HepG2 (cell line): ENCODE data around the gene SLC22A23. TPM values are rescaled to one million over a fixed set of nuclear protein-coding genes. Genes with fewer than 3 reads are reported as not detected.

Experiments used
- GFI1 ChIP-seq: sonication (generic); formaldehyde crosslinking; IDR thresholded peaks from 2 replicates; pipeline ENCODE4 v1.5.0; 2020; ENCODE audit warnings: missing genetic modification reagents, mild to moderate bottlenecking, borderline replicate concordance
- HOXA7 ChIP-seq: sonication (generic); formaldehyde crosslinking; IDR thresholded peaks from 2 replicates; pipeline ENCODE4 v1.8.1; 2022; ENCODE audit warnings: mild to moderate bottlenecking, missing genetic modification reagents, moderate library complexity
- KAT2B ChIP-seq: fragments of 150-350 bp; IDR thresholded peaks from 2 replicates; pipeline ENCODE4 v1.6.1; 2014; ENCODE audit warnings: low read depth, low read length, borderline replicate concordance
- MEIS1 ChIP-seq: sonication (generic); formaldehyde crosslinking; IDR thresholded peaks from 2 replicates; pipeline ENCODE4 v1.9.0; 2021; ENCODE audit warnings: mild to moderate bottlenecking, missing genetic modification reagents, moderate library complexity, borderline replicate concordance
- MIXL1 ChIP-seq: IDR thresholded peaks from 2 replicates; pipeline ENCODE4 v1.6.1; 2016
- NFIC ChIP-seq: IDR thresholded peaks from 2 replicates; pipeline ENCODE4 v1.6.1; 2012; ENCODE audit warnings: mild to moderate bottlenecking, low read length, inconsistent platforms
- PAF1 ChIP-seq: IDR thresholded peaks from 2 replicates; pipeline ENCODE4 v1.6.1; 2016; ENCODE audit warnings: missing genetic modification reagents, missing compliant biosample characterization
- RBM22 ChIP-seq: fragments of 200-400 bp; formaldehyde crosslinking; optimal IDR thresholded peaks from 2 replicates; pipeline ENCODE3; 2017; ENCODE audit warnings: mild to moderate bottlenecking, low read length, moderate library complexity
- SIN3B ChIP-seq: fragments of 150-350 bp; IDR thresholded peaks from 2 replicates; pipeline ENCODE4 v1.6.1; 2014; ENCODE audit warnings: low read length
- SKI ChIP-seq: fragments of 450-650 bp; IDR thresholded peaks from one replicate; pipeline ENCODE4 v1.6.1; 2018; ENCODE audit warnings: mild to moderate bottlenecking; ENCODE audit not compliant: partially characterized antibody
- SNAPC2 ChIP-seq: sonication (generic); formaldehyde crosslinking; IDR thresholded peaks from 2 replicates; pipeline ENCODE4 v1.8.1; 2022; ENCODE audit warnings: mild to moderate bottlenecking, missing genetic modification reagents
- ZBTB38 ChIP-seq: sonication (generic); formaldehyde crosslinking; IDR thresholded peaks from 2 replicates; pipeline ENCODE4 v1.5.1; 2020; ENCODE audit warnings: mild to moderate bottlenecking, missing genetic modification reagents
- ZFP36L2 ChIP-seq: sonication (generic); formaldehyde crosslinking; IDR thresholded peaks from 2 replicates; pipeline ENCODE4 v1.4.0; 2020; ENCODE audit warnings: missing genetic modification reagents
- ZMAT3 ChIP-seq: sonication (generic); formaldehyde crosslinking; conservative IDR thresholded peaks from 2 replicates; pipeline ENCODE4 v1.7.0; 2021; ENCODE audit warnings: missing genetic modification reagents
- ZNF20 ChIP-seq: sonication (generic); formaldehyde crosslinking; IDR thresholded peaks from 2 replicates; pipeline ENCODE4 v1.4.0; 2020; ENCODE audit warnings: mild to moderate bottlenecking, moderate library complexity, missing genetic modification reagents
- ZNF382 ChIP-seq: sonication (generic); formaldehyde crosslinking; IDR thresholded peaks from 2 replicates; pipeline ENCODE4 v1.5.0; 2020; ENCODE audit warnings: missing genetic modification reagents, mild to moderate bottlenecking, borderline replicate concordance
- ZNF430 ChIP-seq: sonication (generic); formaldehyde crosslinking; IDR thresholded peaks from 2 replicates; pipeline ENCODE4 v1.9.0; 2021; ENCODE audit warnings: mild to moderate bottlenecking, missing genetic modification reagents
- polyA plus RNA-seq, 8 experiments: library from polyadenylated mRNA; depleted of rRNA in 3 of 8; stranded (reverse) in 7 of 8; unstranded in 1 of 8; fragments of >200 nt; fragmentation: Illumina TruSeq in 4 of 8; extraction: Trizol in 4 of 8; gene quantifications; 2 replicates each; pipeline versions ENCODE4 v1.2.1 to v1.2.3, GENCODE V29; 2011 to 2016; ENCODE audit warnings: low read depth in 4 of 8, missing spikeins in 1 of 8, mixed read lengths in 1 of 8; ENCODE audit not compliant: insufficient read depth in 1 of 8
- total RNA-seq, 5 experiments: library from RNA; depleted of rRNA; stranded (reverse); fragments of >200 nt; fragmentation: Illumina TruSeq; extraction: Trizol; gene quantifications; 2 replicates each; pipeline ENCODE4 v1.2.3, GENCODE V29; 2016; ENCODE audit warnings: low read depth in 1 of 5
- TF ChIP-seq, protein P1 (sequence below): sonication (generic); formaldehyde crosslinking; conservative IDR thresholded peaks from 2 replicates; pipeline ENCODE4 v1.8.0; 2022; ENCODE audit warnings: mild to moderate bottlenecking, moderate library complexity, missing genetic modification reagents
- TF ChIP-seq, protein P2 (sequence below): sonication (generic); formaldehyde crosslinking; IDR thresholded peaks from 2 replicates; pipeline ENCODE4 v1.8.0; 2022; ENCODE audit warnings: missing genetic modification reagents, low read depth, mild to moderate bottlenecking, borderline replicate concordance
- TF ChIP-seq, protein P3 (sequence below): sonication (generic); formaldehyde crosslinking; IDR thresholded peaks from 2 replicates; pipeline ENCODE4 v1.4.0; 2020; ENCODE audit warnings: missing genetic modification reagents, borderline replicate concordance
- TF ChIP-seq, protein P4 (sequence below): sonication (generic); formaldehyde crosslinking; IDR thresholded peaks from 2 replicates; pipeline ENCODE4 v1.4.0; 2020; ENCODE audit warnings: missing genetic modification reagents, borderline replicate concordance

SLC22A23 gene
- total and polyA plus RNA-seq, 2 of the 13 experiments (the other 11 are each of a cell fraction or from before 2014, with no cell fraction given), result 11.8 to 17.5 TPM

DNA sequence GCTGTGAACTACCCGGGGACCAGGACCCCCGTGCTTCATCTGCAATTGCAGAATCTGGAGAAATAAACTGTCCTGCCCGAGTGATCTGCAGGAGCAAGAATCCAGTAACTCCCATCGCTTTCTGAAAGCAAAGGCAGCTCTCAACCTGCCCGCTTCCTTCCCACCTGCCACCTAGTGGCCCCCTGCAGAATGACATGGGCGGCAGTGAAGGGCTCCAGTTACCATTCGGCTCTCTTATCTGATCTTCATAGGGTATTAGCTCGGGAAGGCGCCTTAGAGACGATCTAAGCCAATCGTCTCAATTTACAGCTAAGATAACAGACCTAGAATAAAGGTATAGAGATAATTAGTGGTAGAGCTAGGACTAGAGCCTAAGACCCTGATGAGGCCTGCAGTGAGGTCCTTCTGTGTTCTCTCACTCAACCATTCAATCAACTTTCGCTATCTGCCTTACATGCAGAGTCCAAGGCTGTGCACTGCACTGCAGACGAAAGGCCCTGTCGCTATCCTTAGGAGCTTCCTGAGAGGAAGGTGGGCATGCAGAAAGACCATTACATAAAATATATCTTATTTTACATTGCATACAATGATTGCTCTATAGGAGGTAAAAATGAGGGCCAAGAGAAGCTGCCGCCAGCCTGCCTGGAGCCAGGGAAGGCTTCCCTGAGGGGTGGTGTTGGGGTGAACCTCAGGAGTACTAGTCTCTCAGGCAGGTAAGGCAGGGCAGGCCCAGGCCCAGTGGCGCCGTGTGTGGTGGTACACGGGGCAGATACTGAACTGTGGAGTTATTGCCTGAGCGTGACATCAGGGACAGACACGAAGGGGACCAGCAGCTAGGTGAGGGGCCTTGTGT lies 205.2 kb downstream of the SLC22A23 start (continued):
- TF ChIP-seq, protein P1, sequence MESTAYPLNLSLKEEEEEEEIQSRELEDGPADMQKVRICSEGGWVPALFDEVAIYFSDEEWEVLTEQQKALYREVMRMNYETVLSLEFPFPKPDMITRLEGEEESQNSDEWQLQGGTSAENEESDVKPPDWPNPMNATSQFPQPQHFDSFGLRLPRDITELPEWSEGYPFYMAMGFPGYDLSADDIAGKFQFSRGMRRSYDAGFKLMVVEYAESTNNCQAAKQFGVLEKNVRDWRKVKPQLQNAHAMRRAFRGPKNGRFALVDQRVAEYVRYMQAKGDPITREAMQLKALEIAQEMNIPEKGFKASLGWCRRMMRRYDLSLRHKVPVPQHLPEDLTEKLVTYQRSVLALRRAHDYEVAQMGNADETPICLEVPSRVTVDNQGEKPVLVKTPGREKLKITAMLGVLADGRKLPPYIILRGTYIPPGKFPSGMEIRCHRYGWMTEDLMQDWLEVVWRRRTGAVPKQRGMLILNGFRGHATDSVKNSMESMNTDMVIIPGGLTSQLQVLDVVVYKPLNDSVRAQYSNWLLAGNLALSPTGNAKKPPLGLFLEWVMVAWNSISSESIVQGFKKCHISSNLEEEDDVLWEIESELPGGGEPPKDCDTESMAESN (CRISPR knock-in tag), result no peak
- no peak for TF ChIP-seq SIN3B
- TF ChIP-seq PAF1, result no peak
- no peak for TF ChIP-seq SKI
- no peak for TF ChIP-seq MEIS1
- no peak for TF ChIP-seq GFI1
- TF ChIP-seq, protein P2, sequence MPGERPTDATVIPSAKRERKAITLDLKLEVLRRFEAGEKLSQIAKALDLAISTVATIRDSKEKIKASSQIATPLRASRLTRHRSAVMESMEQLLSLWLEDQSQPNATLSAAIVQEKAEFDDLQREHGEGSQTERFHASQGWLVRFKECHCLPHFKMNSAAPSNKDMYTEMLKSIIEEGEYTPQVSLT (CRISPR knock-in tag), result no peak
- TF ChIP-seq NFIC, result no peak
- TF ChIP-seq MIXL1 (CRISPR knock-in tag), result 0 out of 2 replicates have a peak, but pooled peaks have one; percentile 44
- TF ChIP-seq, protein P3, sequence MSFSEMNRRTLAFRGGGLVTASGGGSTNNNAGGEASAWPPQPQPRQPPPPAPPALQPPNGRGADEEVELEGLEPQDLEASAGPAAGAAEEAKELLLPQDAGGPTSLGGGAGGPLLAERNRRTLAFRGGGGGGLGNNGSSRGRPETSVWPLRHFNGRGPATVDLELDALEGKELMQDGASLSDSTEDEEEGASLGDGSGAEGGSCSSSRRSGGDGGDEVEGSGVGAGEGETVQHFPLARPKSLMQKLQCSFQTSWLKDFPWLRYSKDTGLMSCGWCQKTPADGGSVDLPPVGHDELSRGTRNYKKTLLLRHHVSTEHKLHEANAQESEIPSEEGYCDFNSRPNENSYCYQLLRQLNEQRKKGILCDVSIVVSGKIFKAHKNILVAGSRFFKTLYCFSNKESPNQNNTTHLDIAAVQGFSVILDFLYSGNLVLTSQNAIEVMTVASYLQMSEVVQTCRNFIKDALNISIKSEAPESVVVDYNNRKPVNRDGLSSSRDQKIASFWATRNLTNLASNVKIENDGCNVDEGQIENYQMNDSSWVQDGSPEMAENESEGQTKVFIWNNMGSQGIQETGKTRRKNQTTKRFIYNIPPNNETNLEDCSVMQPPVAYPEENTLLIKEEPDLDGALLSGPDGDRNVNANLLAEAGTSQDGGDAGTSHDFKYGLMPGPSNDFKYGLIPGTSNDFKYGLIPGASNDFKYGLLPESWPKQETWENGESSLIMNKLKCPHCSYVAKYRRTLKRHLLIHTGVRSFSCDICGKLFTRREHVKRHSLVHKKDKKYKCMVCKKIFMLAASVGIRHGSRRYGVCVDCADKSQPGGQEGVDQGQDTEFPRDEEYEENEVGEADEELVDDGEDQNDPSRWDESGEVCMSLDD (CRISPR knock-in tag), result no peak
- no peak for TF ChIP-seq ZNF430
- no peak for TF ChIP-seq ZFP36L2 (CRISPR knock-in tag)
- no peak for TF ChIP-seq KAT2B
- TF ChIP-seq ZNF382, result no peak
- TF ChIP-seq SNAPC2 (CRISPR knock-in tag), result no peak
- TF ChIP-seq, protein P4, sequence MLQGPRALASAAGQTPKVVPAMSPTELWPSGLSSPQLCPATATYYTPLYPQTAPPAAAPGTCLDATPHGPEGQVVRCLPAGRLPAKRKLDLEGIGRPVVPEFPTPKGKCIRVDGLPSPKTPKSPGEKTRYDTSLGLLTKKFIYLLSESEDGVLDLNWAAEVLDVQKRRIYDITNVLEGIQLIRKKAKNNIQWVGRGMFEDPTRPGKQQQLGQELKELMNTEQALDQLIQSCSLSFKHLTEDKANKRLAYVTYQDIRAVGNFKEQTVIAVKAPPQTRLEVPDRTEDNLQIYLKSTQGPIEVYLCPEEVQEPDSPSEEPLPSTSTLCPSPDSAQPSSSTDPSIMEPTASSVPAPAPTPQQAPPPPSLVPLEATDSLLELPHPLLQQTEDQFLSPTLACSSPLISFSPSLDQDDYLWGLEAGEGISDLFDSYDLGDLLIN (CRISPR knock-in tag), result no peak
- no peak for TF ChIP-seq HOXA7 (CRISPR knock-in tag)
- TF ChIP-seq RBM22, result no peak
- TF ChIP-seq ZNF20 (CRISPR knock-in tag), result no peak
- TF ChIP-seq ZMAT3, result no peak
- TF ChIP-seq ZBTB38, result peak; percentile 33; the same call in 1 of the 2 replicates
